Upper lobe of left lung (tissue), 4 donors: ENCODE data around the gene FAM72B.
"Not testable (repeated sequence)": the region's sequence is repeated elsewhere in the genome, so short reads cannot be mapped to it uniquely, and the experiment has no call there.

ENCODE experiments used
- EP300 ChIP-seq, 4 donors: sonication (generic); formaldehyde crosslinking; IDR thresholded peaks; one replicate each; pipeline ENCODE4 v1.5.1; 2017; ENCODE audit warnings: antibody characterized with exemption in 4 of 4, control low read depth in 2 of 4
- POLR2A ChIP-seq, 4 donors: fragments of 450-650 bp; IDR thresholded peaks; one replicate each; pipeline ENCODE4 v1.5.1; 2016 to 2017; ENCODE audit warnings: antibody characterized with exemption in 4 of 4, mild to moderate bottlenecking in 2 of 4
- TF ChIP-seq, protein P1 (sequence below), 6 experiments: fragments of 450-650 bp in 4 of 6; fragments of 200-600 bp in 2 of 6; sonication (generic) in 2 of 6; IDR thresholded peaks; one replicate each; pipeline ENCODE4 v1.5.1; 2016 to 2019; ENCODE audit warnings: antibody characterized with exemption in 6 of 6

DNA sequence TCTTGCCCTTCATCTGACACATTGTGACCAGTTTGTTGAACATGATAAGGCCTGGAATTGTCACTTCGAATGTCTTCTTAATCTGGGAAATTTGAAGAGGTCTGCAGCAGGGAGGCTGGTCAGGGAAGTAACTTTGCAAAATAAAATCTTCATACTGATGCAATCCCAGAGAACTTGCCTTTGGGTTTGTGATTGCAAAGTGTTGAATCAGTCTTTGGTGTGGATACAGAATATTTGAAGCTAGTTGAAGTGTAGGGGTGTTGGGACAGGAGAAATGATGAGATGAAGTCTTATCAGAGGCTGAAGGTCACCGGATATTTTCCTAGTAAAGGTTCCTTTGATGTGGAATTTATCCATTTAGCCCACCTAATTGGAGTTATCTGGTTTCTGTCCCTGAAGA is 42.8 kb upstream of the FAM72B start:
- not testable (repeated sequence) for TF ChIP-seq EP300, POLR2A (IDR thresholded peaks at IDR 0.05)
- TF ChIP-seq, protein P1, sequence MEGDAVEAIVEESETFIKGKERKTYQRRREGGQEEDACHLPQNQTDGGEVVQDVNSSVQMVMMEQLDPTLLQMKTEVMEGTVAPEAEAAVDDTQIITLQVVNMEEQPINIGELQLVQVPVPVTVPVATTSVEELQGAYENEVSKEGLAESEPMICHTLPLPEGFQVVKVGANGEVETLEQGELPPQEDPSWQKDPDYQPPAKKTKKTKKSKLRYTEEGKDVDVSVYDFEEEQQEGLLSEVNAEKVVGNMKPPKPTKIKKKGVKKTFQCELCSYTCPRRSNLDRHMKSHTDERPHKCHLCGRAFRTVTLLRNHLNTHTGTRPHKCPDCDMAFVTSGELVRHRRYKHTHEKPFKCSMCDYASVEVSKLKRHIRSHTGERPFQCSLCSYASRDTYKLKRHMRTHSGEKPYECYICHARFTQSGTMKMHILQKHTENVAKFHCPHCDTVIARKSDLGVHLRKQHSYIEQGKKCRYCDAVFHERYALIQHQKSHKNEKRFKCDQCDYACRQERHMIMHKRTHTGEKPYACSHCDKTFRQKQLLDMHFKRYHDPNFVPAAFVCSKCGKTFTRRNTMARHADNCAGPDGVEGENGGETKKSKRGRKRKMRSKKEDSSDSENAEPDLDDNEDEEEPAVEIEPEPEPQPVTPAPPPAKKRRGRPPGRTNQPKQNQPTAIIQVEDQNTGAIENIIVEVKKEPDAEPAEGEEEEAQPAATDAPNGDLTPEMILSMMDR (IDR thresholded peaks at IDR 0.05), result not testable (repeated sequence)
